Measurements from ENCODE around the gene CYREN.
"Not testable (repeated sequence)": the region's sequence is repeated elsewhere in the genome, so short reads cannot be mapped to it uniquely, and the experiment has no call there.

CYREN gene

GRCh38 chr7:135175931-135176330, 5.4 kb upstream of the CYREN start:
- no peak for FAIRE-seq

GRCh38 chr7:135174941-135175340, 4.4 kb upstream of the CYREN start:
- FAIRE-seq, result no peak

- FAIRE-seq, result not testable (repeated sequence)
Observed at GRCh38 chr7:135173916-135174315, 3.4 kb upstream of the CYREN start.

GRCh38 chr7:135171581-135172291, 1.2 kb upstream of the CYREN start:
- not testable (repeated sequence) for FAIRE-seq

- FAIRE-seq, result not testable (repeated sequence)
Observed at GRCh38 chr7:135170998-135171481, 533 bp upstream of the CYREN start.

GRCh38 chr7:135169964-135170273, 588 bp downstream of the CYREN start:
- FAIRE-seq, result no peak

- FAIRE-seq, result no peak
Observed at GRCh38 chr7:135169141-135169963, 1.2 kb downstream of the CYREN start.

- no peak for FAIRE-seq
Observed at GRCh38 chr7:135168489-135169140, 1.9 kb downstream of the CYREN start.

GRCh38 chr7:135168001-135168400, 2.5 kb downstream of the CYREN start:
- no peak for FAIRE-seq

GRCh38 chr7:135167365-135167917, 3.1 kb downstream of the CYREN start:
- FAIRE-seq, result no peak

- no peak for FAIRE-seq
Observed at GRCh38 chr7:135166338-135166990, 4.0 kb downstream of the CYREN start.

- FAIRE-seq, result no peak
Observed at GRCh38 chr7:135165862-135166261, 4.6 kb downstream of the CYREN start.

- FAIRE-seq, result no peak
Observed at GRCh38 chr7:135164357-135165061, 6.0 kb downstream of the CYREN start.

GRCh38 chr7:135162382-135163001, 8.0 kb downstream of the CYREN start:
- no peak for FAIRE-seq

- no peak for FAIRE-seq
Observed at GRCh38 chr7:135161669-135162068, 8.8 kb downstream of the CYREN start.

- no peak for FAIRE-seq
Observed at GRCh38 chr7:135160858-135161653, 9.5 kb downstream of the CYREN start.

GRCh38 chr7:135160098-135160857, 10.2 kb downstream of the CYREN start:
- FAIRE-seq, result no peak

- FAIRE-seq, result no peak
Observed at GRCh38 chr7:135159359-135160085, 11.0 kb downstream of the CYREN start.

- FAIRE-seq, result no peak
Observed at GRCh38 chr7:135158874-135159273, 11.6 kb downstream of the CYREN start.
